SU-DHL-6 (cell line): Measurements from ENCODE around the gene SCIN.

Experiments
- EZH2phosphoT487 ChIP-seq: fragments of 200-600 bp; sonication (generic), shearing (Covaris generic); conservative IDR thresholded peaks from 2 replicates; pipeline ENCODE4 v1.6.1; 2018; ENCODE audit warnings: mild to moderate bottlenecking, antibody characterized with exemption, low read length, moderate library complexity, mixed read lengths
- TF ChIP-seq, protein P1 (sequence below): fragments of 200-600 bp; sonication (generic); IDR thresholded peaks from one replicate; pipeline ENCODE4 v1.5.1; 2017; ENCODE audit warnings: antibody characterized with exemption, mild to moderate bottlenecking, low read length, moderate library complexity; ENCODE audit not compliant: insufficient read depth, poor library complexity, severe bottlenecking

DNA sequence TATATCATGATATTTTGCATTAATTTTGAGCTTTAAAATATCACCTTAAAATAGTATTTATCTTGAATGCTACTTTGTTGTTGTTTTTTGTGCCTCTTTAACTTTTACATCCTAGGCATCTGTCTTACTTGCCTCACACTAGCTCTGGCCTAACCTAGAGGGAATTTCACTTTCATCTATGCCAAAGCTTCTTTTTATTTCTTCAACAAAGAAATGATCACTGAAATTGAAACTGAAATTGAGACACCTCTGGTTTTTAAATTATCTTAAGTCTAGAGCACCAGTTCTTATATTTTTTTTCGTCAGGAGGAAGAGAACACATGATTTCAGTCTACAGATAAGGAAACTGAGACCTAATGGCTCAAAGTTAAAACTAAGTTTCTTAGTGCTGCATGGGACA is 3.5 kb upstream of the SCIN start:
- TF ChIP-seq, protein P1, sequence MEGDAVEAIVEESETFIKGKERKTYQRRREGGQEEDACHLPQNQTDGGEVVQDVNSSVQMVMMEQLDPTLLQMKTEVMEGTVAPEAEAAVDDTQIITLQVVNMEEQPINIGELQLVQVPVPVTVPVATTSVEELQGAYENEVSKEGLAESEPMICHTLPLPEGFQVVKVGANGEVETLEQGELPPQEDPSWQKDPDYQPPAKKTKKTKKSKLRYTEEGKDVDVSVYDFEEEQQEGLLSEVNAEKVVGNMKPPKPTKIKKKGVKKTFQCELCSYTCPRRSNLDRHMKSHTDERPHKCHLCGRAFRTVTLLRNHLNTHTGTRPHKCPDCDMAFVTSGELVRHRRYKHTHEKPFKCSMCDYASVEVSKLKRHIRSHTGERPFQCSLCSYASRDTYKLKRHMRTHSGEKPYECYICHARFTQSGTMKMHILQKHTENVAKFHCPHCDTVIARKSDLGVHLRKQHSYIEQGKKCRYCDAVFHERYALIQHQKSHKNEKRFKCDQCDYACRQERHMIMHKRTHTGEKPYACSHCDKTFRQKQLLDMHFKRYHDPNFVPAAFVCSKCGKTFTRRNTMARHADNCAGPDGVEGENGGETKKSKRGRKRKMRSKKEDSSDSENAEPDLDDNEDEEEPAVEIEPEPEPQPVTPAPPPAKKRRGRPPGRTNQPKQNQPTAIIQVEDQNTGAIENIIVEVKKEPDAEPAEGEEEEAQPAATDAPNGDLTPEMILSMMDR: no peak
- no peak for TF ChIP-seq EZH2phosphoT487
